RPMI7951 (cell line): ENCODE results near the gene NR1D2. TPM values are rescaled to one million over a fixed set of nuclear protein-coding genes. Genes with fewer than 3 reads are reported as not detected.
"Not testable (repeated sequence)": the region's sequence is repeated elsewhere in the genome, so short reads cannot be mapped to it uniquely, and the experiment has no call there.

Experiments used
- DNase-seq: peaks from one replicate; pipeline ENCODE4 v3.0.0-alpha.2; 2012; ENCODE audit warnings: low read depth
- total RNA-seq: library from RNA; depleted of rRNA; stranded (reverse); fragments of >200 nt; shearing (Covaris generic); gene quantifications from 2 replicates; pipeline ENCODE4 v1.2.3, GENCODE V29; 2014; rRNA removed

NR1D2 gene
- total RNA-seq, 1 experiment from 2014 or later, result 35.7 TPM

DNA sequence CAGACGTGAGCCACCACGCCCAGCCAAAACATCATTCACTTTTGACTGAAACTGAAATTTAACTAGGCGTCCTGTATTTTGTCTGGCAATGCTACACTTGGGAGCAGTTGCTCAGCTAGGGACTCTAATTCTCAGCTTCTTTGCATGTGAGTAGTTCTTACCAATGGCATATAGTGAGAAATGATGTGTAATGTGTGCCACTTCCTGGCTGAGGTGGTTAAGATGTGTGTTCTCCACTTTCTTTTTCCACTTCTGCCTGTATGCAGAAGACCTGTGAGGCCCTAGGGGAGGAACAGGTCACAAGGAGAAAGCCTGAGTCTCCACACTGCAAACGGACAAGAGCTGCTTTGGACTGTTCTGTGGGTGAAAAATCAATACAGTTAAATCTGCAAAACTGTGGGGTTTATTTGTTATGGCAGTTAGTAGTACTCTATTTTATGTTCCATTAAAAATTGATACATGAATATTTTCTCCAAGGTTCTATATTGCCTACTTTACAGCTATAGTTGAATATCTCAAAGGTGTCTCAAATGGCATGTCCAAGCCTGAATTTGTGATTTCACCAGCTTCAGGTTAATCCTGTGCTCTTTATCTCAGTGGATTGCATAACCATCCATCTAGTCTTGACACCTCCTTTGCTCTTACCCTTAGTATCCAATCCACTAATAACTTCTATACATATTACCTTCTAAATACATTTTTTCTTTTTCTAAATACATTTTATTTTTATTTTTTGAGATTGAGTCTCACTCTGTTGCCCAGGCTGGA is 59.3 kb downstream of the NR1D2 start:
- no peak for DNase-seq

DNA sequence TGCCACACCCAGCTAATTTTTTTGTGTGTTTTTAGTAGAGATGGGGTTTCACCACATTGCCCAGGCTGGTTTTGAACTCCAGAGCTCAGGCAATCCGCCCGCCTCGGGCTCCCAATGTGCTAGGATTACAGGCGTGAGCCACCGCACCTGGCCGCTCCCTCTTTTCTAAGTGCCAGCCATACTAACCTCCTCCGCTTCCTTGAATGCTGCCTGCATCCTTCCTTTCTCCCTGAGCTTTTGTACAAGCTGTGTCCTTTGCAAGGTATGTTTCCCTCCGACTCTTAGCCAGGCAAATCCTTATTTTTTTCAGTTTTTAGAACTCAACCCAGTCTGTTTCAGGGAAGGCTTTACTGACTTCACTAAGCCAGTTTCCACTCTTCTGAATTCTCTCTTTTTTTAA is 60.6 kb downstream of the NR1D2 start:
- no peak for DNase-seq

DNA sequence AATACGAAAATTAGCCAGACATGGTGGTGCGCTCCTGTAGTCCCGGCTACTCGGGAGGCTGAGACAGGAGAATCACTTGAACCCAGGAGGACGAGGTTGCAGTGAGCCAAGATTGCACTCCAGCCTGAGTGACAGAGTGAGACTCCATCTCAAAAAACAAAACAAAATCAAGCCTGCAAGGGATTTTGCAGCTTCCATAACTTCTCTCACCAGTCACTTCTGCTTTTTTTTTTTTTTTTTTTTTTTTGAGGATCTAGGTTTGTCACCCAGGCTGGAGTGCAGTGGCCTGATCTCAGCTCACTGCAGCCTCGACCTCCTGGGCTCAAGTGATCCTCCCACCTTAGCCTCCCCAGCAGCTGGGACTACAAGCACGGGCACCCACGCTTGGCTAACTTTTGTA is 65.7 kb downstream of the NR1D2 start:
- not testable (repeated sequence) for DNase-seq

GRCh38 chr3:24012589-24013269 is 67.6 kb downstream of the NR1D2 start:
- no peak for DNase-seq

DNA sequence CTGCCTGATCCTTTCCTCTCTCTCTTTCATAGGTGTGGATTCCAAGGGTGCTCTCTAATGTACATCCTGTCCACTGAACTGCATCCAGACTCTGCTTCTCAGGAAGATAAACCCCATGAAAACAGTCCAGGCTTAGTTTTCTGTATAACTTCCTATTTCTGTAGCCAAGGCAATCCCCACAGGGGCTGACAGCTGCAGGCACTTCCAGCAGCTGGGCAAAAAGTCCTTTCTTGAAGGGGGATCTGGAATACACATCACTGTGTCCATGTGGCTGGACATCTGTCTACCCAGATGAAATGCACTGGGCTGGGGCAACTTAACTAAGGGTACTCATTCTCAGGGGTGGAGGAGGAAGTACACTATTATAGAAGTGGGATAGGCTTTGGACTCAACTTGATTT is 72.2 kb downstream of the NR1D2 start:
- no peak for DNase-seq

DNA sequence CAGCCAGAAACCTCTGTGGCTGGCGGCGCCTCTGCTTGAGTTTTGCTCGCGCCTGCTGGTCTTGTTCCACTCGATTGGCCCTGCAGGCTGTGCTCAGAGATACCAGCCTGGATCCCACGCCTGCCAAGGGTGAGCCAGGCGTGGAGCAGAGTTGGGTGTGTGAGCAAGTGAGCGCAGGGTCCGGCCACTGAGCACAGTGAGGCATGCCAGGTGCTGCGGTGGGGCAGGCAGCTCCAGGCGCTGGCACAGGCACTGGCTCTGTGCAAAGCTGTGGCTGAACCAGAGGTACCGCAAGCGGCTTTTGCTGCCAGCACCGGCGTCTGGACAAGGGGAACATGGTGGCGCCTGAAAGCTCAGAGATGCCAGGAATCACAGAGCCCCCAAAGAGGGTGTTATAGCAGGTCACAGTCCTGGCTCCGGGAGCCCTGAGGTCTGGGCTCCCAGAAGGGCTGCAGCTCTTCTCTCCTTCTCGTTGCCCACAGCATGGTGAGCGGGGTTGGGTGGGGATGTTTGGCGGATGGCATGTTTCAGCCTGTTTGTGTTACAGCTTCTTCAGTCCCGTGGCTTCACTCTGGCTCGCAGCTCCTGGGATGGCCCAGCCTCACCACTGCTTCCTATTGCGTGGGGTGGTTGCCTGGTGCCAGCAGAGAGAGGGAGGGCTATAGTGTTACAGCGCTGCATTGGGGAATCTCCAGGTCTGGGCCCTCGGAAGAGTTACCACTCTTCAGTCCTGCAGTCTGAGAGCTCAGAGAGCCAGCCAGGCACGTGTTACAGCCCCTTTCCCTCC is 73.9 kb downstream of the NR1D2 start:
- DNase-seq, result no peak

DNA sequence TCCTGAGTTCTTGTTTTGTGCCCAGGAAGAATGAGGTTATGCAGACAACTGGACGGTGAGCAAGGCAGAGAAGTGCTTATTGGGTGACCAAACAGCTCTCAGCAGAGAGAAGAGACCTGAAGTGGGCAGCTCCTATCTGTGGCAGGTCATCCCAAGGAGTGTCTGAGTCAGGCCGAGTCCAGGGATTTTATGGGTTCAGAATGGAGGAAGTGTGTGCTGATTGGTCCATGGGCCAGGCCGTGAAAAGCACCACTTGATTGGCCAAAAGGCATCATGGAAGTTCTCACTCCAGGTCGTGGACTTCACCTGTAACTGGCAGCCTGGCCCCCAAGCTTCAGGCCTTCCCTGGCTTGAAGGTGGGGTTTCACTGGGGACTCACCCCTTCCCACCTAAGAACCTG is 74.5 kb downstream of the NR1D2 start:
- no peak for DNase-seq

GRCh38 chr3:24020036-24020691 is 75.1 kb downstream of the NR1D2 start:
- no peak for DNase-seq

DNA sequence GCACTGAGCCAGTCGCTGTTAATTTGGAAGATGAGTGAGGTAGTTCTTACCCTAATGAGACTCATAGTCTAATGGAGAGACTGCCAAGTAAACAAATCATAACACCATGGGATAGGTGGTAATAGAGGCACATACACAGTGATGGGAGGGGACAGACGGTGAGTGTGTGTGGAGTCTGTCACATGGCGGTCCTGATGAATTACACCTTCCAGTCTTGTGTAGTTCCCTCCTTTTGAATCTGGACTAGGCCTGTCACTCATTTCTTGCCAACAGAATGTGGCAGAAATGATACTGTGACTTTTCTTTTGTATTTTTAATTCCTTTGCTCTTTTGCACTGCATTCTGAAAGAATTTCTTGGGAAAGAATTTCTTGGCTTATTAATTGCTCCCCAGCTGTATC is 78.1 kb downstream of the NR1D2 start:
- no peak for DNase-seq

DNA sequence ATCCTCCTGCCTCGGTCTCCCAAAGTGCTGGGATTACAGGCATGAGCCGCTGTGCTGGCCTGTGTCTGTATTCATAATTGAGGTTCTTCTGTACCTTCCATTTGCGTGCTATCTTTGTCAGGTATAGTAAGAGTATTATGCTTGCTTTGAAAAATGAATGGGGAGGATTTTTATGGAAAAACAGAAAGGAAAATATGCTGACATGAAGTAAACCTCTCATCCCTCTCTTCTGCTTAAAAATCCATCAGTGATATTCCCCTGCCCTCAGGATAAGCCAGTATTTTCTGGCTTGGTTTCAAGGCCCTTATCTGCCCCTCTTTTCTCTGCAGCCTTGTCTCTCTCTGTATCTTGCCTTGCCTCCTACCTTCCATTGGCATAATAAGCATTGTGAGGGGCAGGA is 80.7 kb downstream of the NR1D2 start:
- DNase-seq, result no peak

DNA sequence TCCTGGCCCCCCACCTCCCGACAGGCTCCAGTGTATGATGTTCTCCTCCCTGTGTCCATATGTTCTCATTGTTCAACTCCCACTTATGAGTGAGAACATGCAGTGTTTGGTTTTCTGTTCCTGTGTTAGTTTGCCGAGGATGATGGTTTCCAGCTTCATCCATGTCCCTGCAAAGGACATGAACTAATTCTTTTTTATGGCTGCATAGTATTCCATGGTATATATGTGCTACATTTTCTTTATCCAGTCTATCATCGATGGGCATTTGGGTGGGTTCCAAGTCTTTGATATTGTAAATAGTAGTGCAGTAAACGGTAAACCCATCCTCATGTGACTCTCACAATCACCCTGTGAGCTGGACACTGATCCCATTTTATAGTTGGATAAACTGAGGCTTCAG is 81.6 kb downstream of the NR1D2 start:
- not testable (repeated sequence) for DNase-seq

DNA sequence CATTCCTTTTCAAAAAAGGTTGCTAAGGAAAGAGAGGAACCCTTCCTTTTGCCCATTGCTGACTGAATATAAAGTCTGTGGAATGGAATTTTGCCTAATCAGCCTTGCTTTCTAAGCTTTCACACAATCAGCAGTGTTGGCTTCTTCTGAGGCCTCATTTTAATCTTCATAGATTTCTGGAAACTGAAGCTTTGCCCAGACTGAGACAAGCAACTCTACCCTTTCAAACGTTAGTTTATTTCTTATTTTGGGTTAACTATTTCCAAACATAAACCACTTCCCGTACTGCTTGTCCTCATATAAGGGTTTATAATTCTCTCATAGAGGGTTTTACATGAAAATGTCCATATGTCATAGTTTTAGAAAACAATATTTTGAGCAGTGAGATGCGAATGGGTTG is 82.9 kb downstream of the NR1D2 start:
- DNase-seq, result no peak

Other genes with a start within 250 kb of the NR1D2 start
- 153 and 179 TPM in 2 replicates for gene UBE2E1, start 139.3 kb upstream of the NR1D2 start, total RNA-seq
- gene NKIRAS1, start 28.3 kb upstream of the NR1D2 start, total RNA-seq, result 16.7 and 18.3 TPM in 2 replicates
- 2,807 and 3,262 TPM in 2 replicates for gene RPL15, start 28.2 kb upstream of the NR1D2 start, total RNA-seq